K562 (cell line): ENCODE results near the gene ATXN10. TPM values are rescaled to one million over a fixed set of nuclear protein-coding genes. Genes with fewer than 3 reads are reported as not detected.

Source experiments
- ATAC-seq: fragments of 200-7000 bp; cut with Tn5 transposase; 3 replicates; pipeline ENCODE4 v1.9.1; 2020; ENCODE audit warnings: moderate library complexity
- BruUV-seq: library from RNA; stranded (reverse); fragments of 400-500 nt; replicated peaks from 2 replicates; lab custom pipeline; 2021; lab: Mats Ljungman, UMichigan
- CTCF ChIA-PET: fragments of 300-600 bp; formaldehyde crosslinking; extraction: SDS; loops from one replicate; lab custom pipeline; 2021; ENCODE audit warnings: low intra/inter-chr PET ratio; lab: Yijun Ruan, JAX
- POLR2A ChIA-PET: fragments of 300-600, 350-650 bp; sonication (Branson Sonifier 250); formaldehyde crosslinking; extraction: SDS; loops from one replicate; lab custom pipeline; 2021; ENCODE audit warnings: antibody characterized with exemption, inconsistent platforms; lab: Yijun Ruan, JAX
- DNase-seq, 4 experiments: peaks; one replicate each; pipeline versions ENCODE4 v3.0.0 to v3.0.0-alpha.2; 2011 to 2018; ENCODE audit warnings: low spot score in 3 of 4, mixed read lengths in 3 of 4; ENCODE audit errors: extremely low read depth in 1 of 4
- FAIRE-seq: peaks from 2 replicates; lab custom pipeline; 2011; peaks lifted over from hg19 to GRCh38; lab: Jason Lieb, UNC
- H2AFZ ChIP-seq: 2 replicates; pipeline ENCODE4 v1.6.0; 2011; ENCODE audit warnings: low read depth, low read length, control low read depth, inconsistent platforms
- H3K27ac ChIP-seq: fragments of 200-600 bp; 3 replicates; pipeline ENCODE4 v1.8.0; 2011; ENCODE audit warnings: low read depth, mild to moderate bottlenecking, control low read depth, inconsistent platforms, low read length, moderate library complexity, mixed read lengths; ENCODE audit errors: extremely low read depth
- H3K27me3 ChIP-seq, 2 experiments: fragments of 300-600 bp in 1 of 2; 2 replicates in 1 of 2; 3 replicates in 1 of 2; pipeline versions ENCODE4 v1.6.0 to v1.8.0; 2011; ENCODE audit warnings: inconsistent platforms in 2 of 2, low read length in 2 of 2, mild to moderate bottlenecking in 1 of 2, mixed read lengths in 1 of 2, moderate library complexity in 1 of 2; ENCODE audit not compliant: control insufficient read depth in 2 of 2, insufficient read depth in 2 of 2
- H3K36me3 ChIP-seq: fragments of 300-600 bp; 3 replicates; pipeline ENCODE4 v1.8.0; 2011; ENCODE audit warnings: mild to moderate bottlenecking, low read length, inconsistent platforms; ENCODE audit not compliant: control insufficient read depth, insufficient read depth
- H3K4me1 ChIP-seq, 2 experiments: fragments of 200-600 bp in 1 of 2; replicated peaks in 1 of 2; 2 replicates in 1 of 2; 3 replicates in 1 of 2; pipeline versions ENCODE4 v1.5.1 to v1.8.0; 2011; ENCODE audit warnings: inconsistent platforms in 2 of 2, low read length in 2 of 2, mild to moderate bottlenecking in 1 of 2, mixed read lengths in 1 of 2, moderate library complexity in 1 of 2; ENCODE audit not compliant: control insufficient read depth in 2 of 2, insufficient read depth in 2 of 2
- H3K4me2 ChIP-seq: 2 replicates; pipeline ENCODE4 v1.6.1; 2011; ENCODE audit warnings: low read length, control low read depth, inconsistent platforms, mixed read lengths; ENCODE audit not compliant: insufficient read depth
- H3K4me3 ChIP-seq: fragments of 200-600 bp; sonication (generic), shearing (Covaris generic); 2 replicates; pipeline ENCODE4 v1.5.1; 2016; ENCODE audit warnings: control low read depth, inconsistent platforms
- H3K79me2 ChIP-seq: fragments of 200-600 bp; 3 replicates; pipeline ENCODE4 v1.8.0; 2011; ENCODE audit warnings: low read length, inconsistent platforms; ENCODE audit not compliant: control insufficient read depth, insufficient read depth
- H3K9ac ChIP-seq, 2 experiments: 2 replicates each; pipeline versions ENCODE4 v1.6.0 to v1.6.1; 2011; ENCODE audit warnings: low read depth in 2 of 2, low read length in 2 of 2, control low read depth in 1 of 2, inconsistent platforms in 1 of 2, mild to moderate bottlenecking in 1 of 2, mixed read lengths in 1 of 2; ENCODE audit not compliant: insufficient read depth in 1 of 2
- H3K9me1 ChIP-seq: one replicate; pipeline ENCODE4 v1.6.0; 2011; ENCODE audit warnings: inconsistent platforms, mild to moderate bottlenecking, low read length, moderate library complexity; ENCODE audit not compliant: control insufficient read depth, insufficient read depth
- H3K9me3 ChIP-seq: replicated peaks from 2 replicates; pipeline ENCODE4 v1.5.1; 2011; ENCODE audit warnings: low read depth, low read length, inconsistent platforms; ENCODE audit not compliant: control insufficient read depth, insufficient read depth
- H4K20me1 ChIP-seq: replicated peaks from 2 replicates; pipeline ENCODE4 v1.6.1; 2011; ENCODE audit warnings: low read length, inconsistent platforms, mixed read lengths; ENCODE audit not compliant: control insufficient read depth, insufficient read depth
- CEBPB ChIP-seq: fragments of 450-650 bp; IDR thresholded peaks from 2 replicates; pipeline ENCODE4 v1.6.1; 2016; ENCODE audit warnings: missing genetic modification characterization, missing compliant biosample characterization
- ELF1 ChIP-seq: fragments of 200-800 bp; sonication (Bioruptor generic); IDR thresholded peaks from 2 replicates; pipeline ENCODE4 v1.6.1; 2016; ENCODE audit warnings: missing genetic modification characterization, missing compliant biosample characterization
- MTF1 ChIP-seq: fragments of 250-450 bp; sonication (Bioruptor Pico); IDR thresholded peaks from 2 replicates; pipeline ENCODE4 v1.9.0; 2021; ENCODE audit warnings: moderate library complexity, mild to moderate bottlenecking, inconsistent platforms, borderline replicate concordance
- POLR2B ChIP-seq: fragments of 450-650 bp; IDR thresholded peaks from 2 replicates; pipeline ENCODE4 v1.6.1; 2018; ENCODE audit warnings: low read depth; ENCODE audit not compliant: partially characterized antibody
- PTRF ChIP-seq: fragments of 450-650 bp; IDR thresholded peaks from 2 replicates; pipeline ENCODE4 v1.6.1; 2016; ENCODE audit warnings: mild to moderate bottlenecking, missing genetic modification characterization, missing compliant biosample characterization
- TAF15 ChIP-seq: fragments of 200-400 bp; formaldehyde crosslinking; IDR thresholded peaks from 2 replicates; pipeline ENCODE4 v1.6.1; 2017; ENCODE audit warnings: mild to moderate bottlenecking, low read depth, low read length, moderate library complexity
- WGBS: fragments of 100-300 bp; shearing (Covaris generic); methylation state at CpG from one replicate; pipeline ENCODE4 v1.1.6; 2016; ENCODE audit warnings: low coverage, mixed read lengths; ENCODE audit not compliant: insufficient coverage; ENCODE audit errors: missing lambda C conversion rate; 5-methylcytosine and 5-hydroxymethylcytosine counted together
- in situ Hi-C: fragments of 300-500 bp; cut with MboI; formaldehyde crosslinking; loops from 4 replicates; pipeline ENCODE4 v1.15.0; 2018; ENCODE audit warnings: inconsistent platforms, mixed read lengths
- intact Hi-C: fragments of 100-400 bp; cut with micrococcal nuclease; formaldehyde crosslinking; loops from 2 replicates; pipeline ENCODE4 v1.14.2; 2022
- polyA plus RNA-seq, 8 experiments: library from polyadenylated mRNA; depleted of rRNA in 4 of 8; stranded (reverse) in 5 of 8; unstranded in 3 of 8; fragments of >200 nt; fragmentation: Nextera tagmentation in 2 of 8; fragmentation: Illumina TruSeq in 1 of 8; extraction: Ambion mirVana in 2 of 8; extraction: Trizol in 1 of 8; gene quantifications; 2 replicates each; pipeline versions ENCODE4 v1.2.1 to v1.2.3, GENCODE V29; 2011 to 2014; ENCODE audit warnings: inconsistent platforms in 1 of 8, missing spikeins in 1 of 8
- total RNA-seq, 7 experiments: library from RNA; depleted of rRNA in 6 of 7; stranded (reverse); fragments of >200 nt in 6 of 7; fragmentation: Illumina TruSeq in 2 of 7; extraction: Trizol in 2 of 7; gene quantifications; 2 replicates each; pipeline versions ENCODE4 v1.2.1 to v1.2.3, GENCODE V29; 2011 to 2021; ENCODE audit warnings: low replicate concordance in 1 of 7
- TF ChIP-seq, protein P1 (sequence below): fragments of 450-650 bp; formaldehyde crosslinking; IDR thresholded peaks from 2 replicates; pipeline ENCODE4 v1.4.0; 2020; ENCODE audit warnings: mild to moderate bottlenecking, moderate library complexity
- TF ChIP-seq, protein P2 (sequence below): fragments of 250-450 bp; sonication (Bioruptor Pico); IDR thresholded peaks from 2 replicates; pipeline ENCODE4 v1.4.0; 2020; ENCODE audit warnings: borderline replicate concordance
- TF ChIP-seq, protein P3 (sequence below): fragments of 250-450 bp; sonication (Bioruptor Pico); IDR thresholded peaks from 2 replicates; pipeline ENCODE4 v1.5.0; 2022; ENCODE audit warnings: mild to moderate bottlenecking
- TF ChIP-seq, protein P4 (sequence below): sonication (generic); formaldehyde crosslinking; IDR thresholded peaks from 2 replicates; pipeline ENCODE4 v1.8.0; 2022; ENCODE audit warnings: mild to moderate bottlenecking, low read depth, missing genetic modification reagents
- TF ChIP-seq, protein P5 (sequence below): fragments of 250-450 bp; sonication (Bioruptor Pico); IDR thresholded peaks from 2 replicates; pipeline ENCODE4 v1.5.0; 2021

The ATXN10 gene
- total and polyA plus RNA-seq, 9 of the 15 experiments (the other 6 are each of a cell fraction or from before 2014, with no cell fraction given) = 11.5 to 190 (median 33.6) TPM

DNA sequence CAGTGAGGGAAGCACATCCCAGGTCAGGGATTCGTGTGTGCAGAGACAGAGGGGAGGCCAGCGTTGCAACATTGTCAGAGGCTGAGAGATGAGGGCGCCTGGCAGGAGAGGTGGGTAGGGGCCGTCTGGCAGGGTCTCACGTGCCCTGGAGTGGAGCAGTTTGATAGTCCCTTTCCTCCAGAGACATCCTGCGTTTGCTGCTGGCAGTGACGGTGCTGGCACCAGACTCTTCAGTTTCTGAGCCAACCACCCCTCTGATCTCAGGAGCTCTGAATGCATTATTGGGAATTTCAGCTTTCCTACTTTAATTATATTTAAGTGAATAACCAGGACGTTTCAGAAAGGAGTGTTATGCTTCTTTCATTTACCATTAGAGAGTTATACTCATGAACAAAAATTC is 168.8 kb downstream of the ATXN10 start (continued):
- TF ChIP-seq, protein P1, sequence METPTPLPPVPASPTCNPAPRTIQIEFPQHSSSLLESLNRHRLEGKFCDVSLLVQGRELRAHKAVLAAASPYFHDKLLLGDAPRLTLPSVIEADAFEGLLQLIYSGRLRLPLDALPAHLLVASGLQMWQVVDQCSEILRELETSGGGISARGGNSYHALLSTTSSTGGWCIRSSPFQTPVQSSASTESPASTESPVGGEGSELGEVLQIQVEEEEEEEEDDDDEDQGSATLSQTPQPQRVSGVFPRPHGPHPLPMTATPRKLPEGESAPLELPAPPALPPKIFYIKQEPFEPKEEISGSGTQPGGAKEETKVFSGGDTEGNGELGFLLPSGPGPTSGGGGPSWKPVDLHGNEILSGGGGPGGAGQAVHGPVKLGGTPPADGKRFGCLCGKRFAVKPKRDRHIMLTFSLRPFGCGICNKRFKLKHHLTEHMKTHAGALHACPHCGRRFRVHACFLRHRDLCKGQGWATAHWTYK (CRISPR knock-in tag) = no peak

DNA sequence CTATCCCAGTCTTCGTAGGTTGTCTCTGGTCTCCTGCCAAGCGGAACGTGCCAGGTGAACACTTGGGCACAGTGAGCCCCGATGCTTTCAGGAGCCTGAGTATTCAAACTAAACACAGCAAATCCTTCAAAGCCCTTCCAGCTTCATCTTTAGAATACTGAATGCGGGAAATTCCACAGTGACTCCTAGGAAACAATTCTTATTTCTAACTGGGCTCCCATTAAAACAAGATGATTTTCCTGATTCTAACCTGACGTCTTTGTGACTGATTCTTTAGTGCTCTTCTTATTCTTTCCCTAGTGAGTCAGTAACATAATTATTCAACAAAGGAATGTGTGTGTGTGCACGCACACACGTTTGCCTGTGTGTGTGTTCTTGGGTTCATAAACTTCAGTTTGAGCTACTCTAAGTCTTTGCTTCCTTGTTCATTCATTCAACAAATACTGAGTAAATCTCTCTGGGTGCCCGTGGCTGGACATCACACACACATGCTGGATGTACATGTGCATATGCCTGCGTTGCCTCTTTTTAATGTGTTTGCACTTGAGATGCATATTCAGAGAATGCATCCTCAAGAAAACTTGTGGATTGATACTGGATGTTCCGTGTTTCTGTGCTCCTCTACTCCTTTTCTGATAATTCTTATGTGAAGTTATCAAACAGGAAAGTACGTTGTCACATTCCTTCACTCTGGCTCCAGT is 170.8 kb downstream of the ATXN10 start:
- Histone ChIP-seq H3K4me3 (no peak overlapping the region), H3K4me2 (no peak overlapping the region), H3K9ac (no peak overlapping the region), H3K4me1 (no peaks in the 10 kb centered on the region), H3K36me3 (peaks cover 8% of the 10 kb centered on the region; the same call in 1 of the 3 replicates), H3K27ac (no peak overlapping the region), H4K20me1 (no peaks in the 10 kb centered on the region), H3K27me3 (no peaks in the 10 kb centered on the region), H3K79me2 (no peaks in the 10 kb centered on the region), H2AFZ (no peak overlapping the region), H3K9me3 (no peaks in the 10 kb centered on the region), H3K9me1 (no peaks in the 10 kb centered on the region)
- intact Hi-C loops = no loop called here
- FAIRE-seq = no peak
- DNase-seq = no peak
- 77% methylated on average over 11 of the region's 12 CpGs for WGBS
- in situ Hi-C loops = no loop called here
- ATAC-seq = no peak
- CTCF ChIA-PET = no interaction called here
- BruUV-seq = no TSS peak
- POLR2A ChIA-PET = interaction anchor here (1.1 kb wide), 1 partner anchor 11 kb away, joined by 3 read pairs; no protein-coding TSS in a partner anchor
- TF ChIP-seq TAF15 = no peak
- TF ChIP-seq, protein P2, sequence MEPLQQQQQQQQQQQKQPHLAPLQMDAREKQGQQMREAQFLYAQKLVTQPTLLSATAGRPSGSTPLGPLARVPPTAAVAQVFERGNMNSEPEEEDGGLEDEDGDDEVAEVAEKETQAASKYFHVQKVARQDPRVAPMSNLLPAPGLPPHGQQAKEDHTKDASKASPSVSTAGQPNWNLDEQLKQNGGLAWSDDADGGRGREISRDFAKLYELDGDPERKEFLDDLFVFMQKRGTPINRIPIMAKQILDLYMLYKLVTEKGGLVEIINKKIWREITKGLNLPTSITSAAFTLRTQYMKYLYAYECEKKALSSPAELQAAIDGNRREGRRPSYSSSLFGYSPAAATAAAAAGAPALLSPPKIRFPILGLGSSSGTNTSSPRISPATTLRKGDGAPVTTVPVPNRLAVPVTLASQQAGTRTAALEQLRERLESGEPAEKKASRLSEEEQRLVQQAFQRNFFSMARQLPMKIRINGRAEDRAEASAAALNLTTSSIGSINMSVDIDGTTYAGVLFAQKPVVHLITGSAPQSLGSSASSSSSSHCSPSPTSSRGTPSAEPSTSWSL (CRISPR knock-in tag) = no peak
- TF ChIP-seq, protein P3, sequence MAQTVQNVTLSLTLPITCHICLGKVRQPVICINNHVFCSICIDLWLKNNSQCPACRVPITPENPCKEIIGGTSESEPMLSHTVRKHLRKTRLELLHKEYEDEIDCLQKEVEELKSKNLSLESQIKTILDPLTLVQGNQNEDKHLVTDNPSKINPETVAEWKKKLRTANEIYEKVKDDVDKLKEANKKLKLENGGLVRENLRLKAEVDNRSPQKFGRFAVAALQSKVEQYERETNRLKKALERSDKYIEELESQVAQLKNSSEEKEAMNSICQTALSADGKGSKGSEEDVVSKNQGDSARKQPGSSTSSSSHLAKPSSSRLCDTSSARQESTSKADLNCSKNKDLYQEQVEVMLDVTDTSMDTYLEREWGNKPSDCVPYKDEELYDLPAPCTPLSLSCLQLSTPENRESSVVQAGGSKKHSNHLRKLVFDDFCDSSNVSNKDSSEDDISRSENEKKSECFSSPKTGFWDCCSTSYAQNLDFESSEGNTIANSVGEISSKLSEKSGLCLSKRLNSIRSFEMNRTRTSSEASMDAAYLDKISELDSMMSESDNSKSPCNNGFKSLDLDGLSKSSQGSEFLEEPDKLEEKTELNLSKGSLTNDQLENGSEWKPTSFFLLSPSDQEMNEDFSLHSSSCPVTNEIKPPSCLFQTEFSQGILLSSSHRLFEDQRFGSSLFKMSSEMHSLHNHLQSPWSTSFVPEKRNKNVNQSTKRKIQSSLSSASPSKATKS (CRISPR knock-in tag) = no peak
- TF ChIP-seq PTRF = no peak
- TF ChIP-seq, protein P4, sequence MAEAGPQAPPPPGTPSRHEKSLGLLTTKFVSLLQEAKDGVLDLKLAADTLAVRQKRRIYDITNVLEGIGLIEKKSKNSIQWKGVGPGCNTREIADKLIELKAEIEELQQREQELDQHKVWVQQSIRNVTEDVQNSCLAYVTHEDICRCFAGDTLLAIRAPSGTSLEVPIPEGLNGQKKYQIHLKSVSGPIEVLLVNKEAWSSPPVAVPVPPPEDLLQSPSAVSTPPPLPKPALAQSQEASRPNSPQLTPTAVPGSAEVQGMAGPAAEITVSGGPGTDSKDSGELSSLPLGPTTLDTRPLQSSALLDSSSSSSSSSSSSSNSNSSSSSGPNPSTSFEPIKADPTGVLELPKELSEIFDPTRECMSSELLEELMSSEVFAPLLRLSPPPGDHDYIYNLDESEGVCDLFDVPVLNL (CRISPR knock-in tag) = no peak
- TF ChIP-seq ELF1 (tag) = no peak
- TF ChIP-seq, protein P5, sequence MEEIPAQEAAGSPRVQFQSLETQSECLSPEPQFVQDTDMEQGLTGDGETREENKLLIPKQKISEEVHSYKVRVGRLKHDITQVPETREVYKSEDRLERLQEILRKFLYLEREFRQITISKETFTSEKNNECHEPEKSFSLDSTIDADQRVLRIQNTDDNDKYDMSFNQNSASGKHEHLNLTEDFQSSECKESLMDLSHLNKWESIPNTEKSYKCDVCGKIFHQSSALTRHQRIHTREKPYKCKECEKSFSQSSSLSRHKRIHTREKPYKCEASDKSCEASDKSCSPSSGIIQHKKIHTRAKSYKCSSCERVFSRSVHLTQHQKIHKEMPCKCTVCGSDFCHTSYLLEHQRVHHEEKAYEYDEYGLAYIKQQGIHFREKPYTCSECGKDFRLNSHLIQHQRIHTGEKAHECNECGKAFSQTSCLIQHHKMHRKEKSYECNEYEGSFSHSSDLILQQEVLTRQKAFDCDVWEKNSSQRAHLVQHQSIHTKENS (CRISPR knock-in tag) = no peak
- TF ChIP-seq POLR2B = no peak
- no peak for TF ChIP-seq CEBPB (tag)
- no peak for TF ChIP-seq MTF1 (CRISPR knock-in tag)
